Spinal cord (tissue), 10 donors: ENCODE measurements around the gene PACRG. TPM values are rescaled to one million over a fixed set of nuclear protein-coding genes. Genes with fewer than 3 reads are reported as not detected.

Source experiments
- DNase-seq, 6 donors: peaks; one replicate each; pipeline versions ENCODE4 v3.0.0 to v3.0.0-alpha.2; 2013 to 2015; ENCODE audit warnings: low spot score in 6 of 6, low read depth in 4 of 6
- H3K27ac ChIP-seq: one replicate; pipeline ENCODE4 v1.5.1; 2013; ENCODE audit warnings: low read depth, low read length, control low read depth
- H3K27me3 ChIP-seq: one replicate; pipeline ENCODE4 v1.6.1; 2013; ENCODE audit warnings: low read length; ENCODE audit not compliant: control insufficient read depth, insufficient read depth
- H3K36me3 ChIP-seq: one replicate; pipeline ENCODE4 v1.6.1; 2013; ENCODE audit warnings: low read length; ENCODE audit not compliant: control insufficient read depth, insufficient read depth
- H3K4me1 ChIP-seq: one replicate; pipeline ENCODE4 v1.6.1; 2013; ENCODE audit warnings: low read length; ENCODE audit not compliant: control insufficient read depth, insufficient read depth
- H3K4me3 ChIP-seq: one replicate; pipeline ENCODE4 v1.5.1; 2013; ENCODE audit warnings: low read depth, low read length, control low read depth
- H3K9me3 ChIP-seq: one replicate; pipeline ENCODE4 v1.6.1; 2013; ENCODE audit warnings: low read length; ENCODE audit not compliant: control insufficient read depth, insufficient read depth
- WGBS: methylation state at CpG from one replicate; pipeline ENCODE4 v1.1.5; 2013; ENCODE audit warnings: missing lambda C conversion rate; ENCODE audit not compliant: insufficient coverage; 5-methylcytosine and 5-hydroxymethylcytosine counted together
- polyA plus RNA-seq, 2 donors: library from polyadenylated mRNA; unstranded; fragments of 120-200 nt; gene quantifications; one replicate each; pipeline ENCODE4 v1.2.1, GENCODE V29; 2013; ENCODE audit not compliant: insufficient read length in 2 of 2
- total RNA-seq, 2 donors: library from RNA; depleted of rRNA in 1 of 2; stranded (reverse); fragments of 120-200 nt in 1 of 2; fragments of >200 nt in 1 of 2; gene quantifications; one replicate each; pipeline versions ENCODE4 v1.2.3 to v1.2.4, GENCODE V29; 2013 to 2014
- donor health status: healthy.

PACRG gene
- total and polyA plus RNA-seq, 4 donors = 9.5 to 21.2 (median 17.8) TPM

- no peak overlapping the region for H3K27ac ChIP-seq
- H3K27me3 ChIP-seq = no peaks in the 10 kb centered on the region
- H3K9me3 ChIP-seq = no peaks in the 10 kb centered on the region
- no peaks in the 10 kb centered on the region for H3K4me1 ChIP-seq
- H3K4me3 ChIP-seq = no peak overlapping the region
- no peak for DNase-seq
- no peaks in the 10 kb centered on the region for H3K36me3 ChIP-seq
Observed at GRCh38 chr6:162962093-162962492, 234.3 kb downstream of the PACRG start.

- H3K27ac ChIP-seq = no peak overlapping the region
- no peaks in the 10 kb centered on the region for H3K4me1 ChIP-seq
- H3K4me3 ChIP-seq = no peak overlapping the region
- WGBS = no CpG with 5 or more reads among the region's 1 CpG
- DNase-seq = no peak
- no peaks in the 10 kb centered on the region for H3K27me3 ChIP-seq
- no peaks in the 10 kb centered on the region for H3K9me3 ChIP-seq
- H3K36me3 ChIP-seq = no peaks in the 10 kb centered on the region
Observed at GRCh38 chr6:162963861-162964260, 236.1 kb downstream of the PACRG start.

- peak in 1 of 6 donors; percentile 31 for DNase-seq
- Histone ChIP-seq H3K9me3 (no peaks in the 10 kb centered on the region), H3K27ac (no peak overlapping the region), H3K27me3 (no peaks in the 10 kb centered on the region), H3K36me3 (no peaks in the 10 kb centered on the region), H3K4me1 (no peaks in the 10 kb centered on the region), H3K4me3 (no peak overlapping the region)
- WGBS = 82% methylated on average over 5 of the region's 6 CpGs
Observed at GRCh38 chr6:162964488-162965140, 236.8 kb downstream of the PACRG start.

- no peaks in the 10 kb centered on the region for H3K27me3 ChIP-seq
- no peak for DNase-seq
- no CpG with 5 or more reads among the region's 1 CpG for WGBS
- H3K36me3 ChIP-seq = no peaks in the 10 kb centered on the region
- no peaks in the 10 kb centered on the region for H3K9me3 ChIP-seq
- no peak overlapping the region for H3K4me3 ChIP-seq
- H3K27ac ChIP-seq = no peak overlapping the region
- H3K4me1 ChIP-seq = no peaks in the 10 kb centered on the region
Observed at GRCh38 chr6:162965366-162965765, 237.6 kb downstream of the PACRG start.

- WGBS = 62% methylated on average over 7 of the region's 10 CpGs
- DNase-seq = peak in 2 of 6 donors; percentile 38 to 62
- Histone ChIP-seq H3K4me3 (no peak overlapping the region), H3K4me1 (no peaks in the 10 kb centered on the region), H3K36me3 (no peaks in the 10 kb centered on the region), H3K27ac (no peak overlapping the region), H3K9me3 (no peaks in the 10 kb centered on the region), H3K27me3 (no peaks in the 10 kb centered on the region)
Observed at GRCh38 chr6:162970246-162970645, 242.5 kb downstream of the PACRG start.

GRCh38 chr6:162971356-162971755 lies 243.6 kb downstream of the PACRG start:
- no peaks in the 10 kb centered on the region for H3K9me3 ChIP-seq
- H3K4me3 ChIP-seq = no peak overlapping the region
- no peak overlapping the region for H3K27ac ChIP-seq
- 83% methylated on average over 1 of the region's 7 CpGs for WGBS
- H3K27me3 ChIP-seq = no peaks in the 10 kb centered on the region
- H3K36me3 ChIP-seq = no peaks in the 10 kb centered on the region
- DNase-seq = peak in 1 of 6 donors; percentile 27
- H3K4me1 ChIP-seq = no peaks in the 10 kb centered on the region

- H3K4me1 ChIP-seq = no peaks in the 10 kb centered on the region
- no peaks in the 10 kb centered on the region for H3K27me3 ChIP-seq
- H3K4me3 ChIP-seq = no peak overlapping the region
- no peak overlapping the region for H3K27ac ChIP-seq
- no peaks in the 10 kb centered on the region for H3K9me3 ChIP-seq
- no peak for DNase-seq
- H3K36me3 ChIP-seq = no peaks in the 10 kb centered on the region
- WGBS = 82% methylated on average over 4 of the region's 7 CpGs
Observed at GRCh38 chr6:162973151-162973872, 245.5 kb downstream of the PACRG start.

- Histone ChIP-seq H3K27me3 (no peaks in the 10 kb centered on the region), H3K4me3 (no peak overlapping the region), H3K4me1 (no peaks in the 10 kb centered on the region), H3K36me3 (no peaks in the 10 kb centered on the region), H3K27ac (no peak overlapping the region), H3K9me3 (no peaks in the 10 kb centered on the region)
- peak in 2 of 6 donors; percentile 14 to 53 for DNase-seq
- WGBS = 60% methylated on average over 1 of the region's 5 CpGs
Observed at GRCh38 chr6:162973980-162974379, 246.2 kb downstream of the PACRG start.

GRCh38 chr6:162974685-162975084 lies 246.9 kb downstream of the PACRG start:
- H3K36me3 ChIP-seq = no peaks in the 10 kb centered on the region
- H3K4me3 ChIP-seq = no peak overlapping the region
- H3K27ac ChIP-seq = no peak overlapping the region
- H3K4me1 ChIP-seq = no peaks in the 10 kb centered on the region
- H3K27me3 ChIP-seq = no peaks in the 10 kb centered on the region
- 90% methylated on average over 3 of the region's 6 CpGs for WGBS
- H3K9me3 ChIP-seq = no peaks in the 10 kb centered on the region
- no peak for DNase-seq

- H3K27ac ChIP-seq = no peak overlapping the region
Observed at GRCh38 chr6:162976141-162976540, 248.4 kb downstream of the PACRG start.

More at GRCh38 chr6:162976141-162976540, 248.4 kb downstream of the PACRG start:
- WGBS = 74% methylated on average over 5 of the region's 5 CpGs
- no peak overlapping the region for H3K4me3 ChIP-seq
- no peaks in the 10 kb centered on the region for H3K27me3 ChIP-seq
- H3K4me1 ChIP-seq = no peaks in the 10 kb centered on the region
- DNase-seq = no peak
- H3K9me3 ChIP-seq = peaks cover 3% of the 10 kb centered on the region
- no peaks in the 10 kb centered on the region for H3K36me3 ChIP-seq
